ENCODE data around the gene ERGIC1.

GRCh38 chr5:172791726-172792445, 42.2 kb upstream of the ERGIC1 start:
- no peak for TF ChIP-seq ZFX (CRISPR knock-in tag; IDR thresholded peaks at IDR 0.05; ENCODE audit: low read depth)
- TF ChIP-seq AFF4 (CRISPR knock-in tag; IDR thresholded peaks at IDR 0.05) = no peak
- TF ChIP-seq REST (IDR thresholded peaks at IDR 0.05; ENCODE audit: borderline replicate concordance in 1 of 2, low read depth in 1 of 2, low read length in 2 of 2) = no peak
